GM18519 (cell line): ENCODE data around the gene SPG11.
A peak's percentile ranks its signal among the peaks of the same experiment; 100 is the strongest.
"Not testable (repeated sequence)": the region's sequence is repeated elsewhere in the genome, so short reads cannot be mapped to it uniquely, and the experiment has no call there.

Experiments used
- ATAC-seq: cut with Tn5 transposase; IDR thresholded peaks from one replicate; pipeline ENCODE4 v1.9.1; 2021; ENCODE audit warnings: mild to moderate bottlenecking, moderate library complexity; ENCODE audit not compliant: unreplicated experiment, low FRiP score

SPG11 gene

DNA sequence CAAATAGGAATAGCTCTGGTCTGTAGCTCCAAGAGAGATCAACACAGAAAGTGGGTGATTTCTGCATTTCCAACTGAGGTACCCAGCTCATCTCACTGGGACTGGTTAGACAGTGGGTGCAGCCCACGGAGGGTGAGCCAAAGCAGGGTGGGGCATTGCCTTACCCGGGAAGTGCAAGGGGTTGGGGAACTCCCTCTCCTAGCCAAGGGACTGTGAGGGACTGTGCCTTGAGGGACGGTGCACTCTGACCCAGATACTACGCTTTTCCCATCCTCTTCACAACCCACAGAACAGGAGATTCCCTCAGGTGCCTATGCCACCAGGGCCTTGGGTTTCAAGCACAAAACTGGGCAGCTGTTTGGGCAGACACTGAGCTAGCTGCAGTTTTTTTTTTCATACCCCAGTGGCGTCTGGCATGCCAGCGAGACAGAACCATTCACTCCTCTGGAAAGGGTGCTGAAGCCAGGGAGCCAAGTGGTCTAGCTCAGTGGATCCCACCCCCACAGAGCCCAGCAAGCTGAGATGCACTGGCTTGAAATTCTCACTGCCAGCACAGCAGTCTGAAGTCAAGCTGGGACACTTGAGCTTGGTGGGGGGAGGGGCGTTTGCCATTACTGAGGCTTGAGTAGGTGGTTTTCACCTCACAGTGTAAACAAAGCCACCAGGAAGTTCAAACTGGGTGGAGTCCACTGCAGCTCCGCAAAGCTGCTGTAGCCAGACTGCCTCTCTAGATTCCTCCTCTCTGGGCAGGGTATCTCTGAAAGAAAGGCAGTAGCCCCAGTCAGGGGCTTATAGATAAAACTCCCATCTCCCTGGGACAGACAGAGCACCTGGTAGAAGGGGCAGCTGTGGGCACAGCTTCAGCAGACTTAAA lies 19.6 kb upstream of the SPG11 start:
- not testable (repeated sequence) for ATAC-seq

GRCh38 chr15:44682211-44682610 lies 18.7 kb upstream of the SPG11 start:
- ATAC-seq: no peak

- no peak for ATAC-seq
Measured at GRCh38 chr15:44676676-44677075, 13.2 kb upstream of the SPG11 start.

- ATAC-seq: no peak
Measured at GRCh38 chr15:44675911-44676310, 12.4 kb upstream of the SPG11 start.

DNA sequence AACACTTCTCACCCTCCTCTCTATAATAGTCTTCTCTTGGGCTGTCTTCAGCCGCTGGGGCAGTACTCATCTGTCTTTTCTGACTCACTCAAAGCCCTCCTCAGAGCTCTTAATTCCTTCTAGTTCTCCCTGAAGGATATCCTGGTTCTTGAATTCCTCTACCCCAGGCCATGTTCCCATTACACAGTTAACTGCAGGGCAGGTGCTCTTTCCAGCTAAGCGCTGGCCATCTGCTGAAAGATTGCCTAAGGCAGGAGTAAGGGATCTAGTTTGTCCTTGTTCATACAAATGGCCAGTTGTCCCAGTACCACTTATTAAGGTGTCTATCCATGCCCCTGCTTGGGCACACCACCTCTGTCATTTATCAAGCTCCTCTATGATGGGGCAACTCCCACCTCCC lies 10.2 kb upstream of the SPG11 start:
- ATAC-seq: no peak

- ATAC-seq: no peak
Measured at GRCh38 chr15:44670087-44670950, 6.9 kb upstream of the SPG11 start.

DNA sequence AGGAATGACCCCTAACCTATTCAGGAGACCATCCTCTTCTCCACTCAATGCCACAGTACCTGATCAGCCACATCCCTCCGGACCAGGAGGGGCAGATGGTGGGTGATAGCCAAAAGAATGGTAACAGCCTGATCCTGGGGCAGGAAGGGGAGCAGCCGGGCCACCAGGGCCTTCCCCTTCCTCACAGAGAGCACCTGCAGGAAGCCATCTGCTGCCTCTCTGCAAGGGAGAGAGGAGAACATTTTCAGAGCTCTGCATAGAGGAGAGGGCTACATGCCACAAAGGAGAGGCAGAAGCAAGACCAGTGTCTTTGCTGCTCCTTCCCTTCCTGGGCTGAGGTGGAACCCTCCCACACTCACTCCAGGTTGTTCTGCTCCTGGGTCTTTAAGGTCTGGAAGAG lies 5.5 kb upstream of the SPG11 start:
- ATAC-seq: no peak

DNA sequence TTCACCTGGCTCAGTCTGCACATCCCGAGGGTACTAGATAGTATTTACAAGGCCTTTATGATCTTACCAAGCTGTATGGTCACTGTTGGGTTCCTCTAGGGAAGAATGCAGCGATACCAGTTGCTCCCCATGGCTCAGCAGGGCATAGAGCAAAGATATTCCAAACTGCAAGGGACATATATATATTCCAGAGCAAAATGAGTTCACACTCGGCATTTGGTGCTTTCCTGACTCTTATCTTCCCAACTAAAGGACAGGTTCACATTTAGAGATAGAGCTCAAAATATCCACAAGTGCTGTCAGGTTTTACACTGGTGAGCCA lies 3.5 kb upstream of the SPG11 start:
- no peak for ATAC-seq

DNA sequence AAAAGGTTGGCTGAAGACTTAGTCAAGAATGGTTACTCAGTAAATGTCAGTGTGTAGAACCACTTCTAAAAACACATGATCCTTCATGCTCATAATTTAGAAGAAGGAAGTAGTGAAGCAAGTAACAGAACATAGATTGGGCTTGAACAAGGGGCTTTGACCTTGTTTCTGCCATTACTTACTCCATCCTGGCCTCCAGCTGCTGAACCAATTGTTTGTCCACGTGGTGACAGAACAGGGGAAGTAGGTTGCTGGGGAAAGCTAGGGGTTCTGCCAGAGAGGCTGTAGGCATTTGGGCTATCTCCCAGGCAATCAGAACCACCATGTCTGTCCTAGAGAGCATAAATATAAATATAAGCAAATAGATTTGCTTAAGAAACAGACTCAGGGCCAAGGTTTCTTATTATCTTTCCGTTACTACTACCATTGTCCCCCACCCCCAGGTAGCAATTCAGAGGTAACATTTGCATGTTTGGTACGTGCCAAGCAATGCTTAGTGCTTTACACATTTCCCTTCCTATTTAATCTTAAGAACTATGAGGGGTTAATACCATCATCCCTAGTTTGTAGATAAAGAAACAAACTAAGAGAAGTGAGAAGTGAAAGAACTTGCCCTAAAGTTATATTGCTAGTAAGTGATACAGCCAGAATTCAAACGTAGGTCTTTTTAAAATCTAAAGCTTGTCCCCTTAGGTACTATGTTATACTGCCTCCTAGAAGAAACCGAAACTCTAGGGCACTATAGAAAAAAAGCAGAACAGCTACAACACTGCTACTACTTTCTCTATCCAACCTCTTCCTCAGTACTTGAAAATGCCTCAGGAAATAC lies 3.0 kb upstream of the SPG11 start:
- ATAC-seq: no peak

DNA sequence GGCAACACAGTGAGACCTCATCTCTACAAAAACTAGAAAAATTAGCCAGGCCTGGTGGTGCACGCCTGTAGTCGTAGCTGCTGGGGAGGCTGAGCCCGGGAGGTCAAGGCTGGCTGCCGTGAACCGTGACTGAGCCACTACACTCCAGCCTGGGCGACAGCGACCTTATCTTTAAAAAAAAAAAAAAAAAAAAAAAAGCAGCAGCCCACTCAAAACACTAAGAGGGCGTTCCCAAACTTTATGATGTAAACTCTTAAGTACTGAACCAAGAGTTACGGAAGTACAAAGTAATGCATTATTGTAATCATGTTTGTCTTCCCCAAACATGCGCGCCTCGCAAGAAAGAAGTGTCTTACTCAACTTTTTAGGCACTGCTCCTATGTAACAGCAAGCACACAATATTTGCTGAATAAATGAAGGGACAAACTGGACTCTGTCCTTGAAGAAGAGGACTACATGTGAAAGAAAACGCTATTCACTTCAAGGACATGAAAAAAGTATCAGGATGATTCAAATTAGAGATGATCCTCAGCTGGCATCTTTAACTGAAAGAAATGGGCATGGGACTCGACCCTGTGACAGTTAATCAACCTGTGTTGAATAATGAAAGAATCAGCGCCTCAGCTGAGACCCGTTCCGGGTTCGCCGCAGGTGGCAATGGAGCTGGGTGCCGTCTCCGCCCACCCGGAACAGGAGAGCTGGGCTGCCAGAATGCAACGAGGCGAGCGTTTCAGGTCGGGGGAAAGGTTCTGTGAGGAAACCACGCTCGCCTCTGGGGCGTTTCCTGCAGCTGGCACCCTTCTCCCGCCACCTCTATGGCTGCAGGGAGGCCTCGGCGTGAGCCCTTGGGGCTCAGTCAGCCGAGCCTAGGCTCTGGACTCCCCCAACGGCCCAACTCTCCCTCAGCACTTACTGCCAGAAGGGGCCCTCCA lies 718 bp downstream of the SPG11 start:
- peak; percentile 35 for ATAC-seq

- no peak for ATAC-seq
Measured at GRCh38 chr15:44661576-44661975, 1.9 kb downstream of the SPG11 start.

DNA sequence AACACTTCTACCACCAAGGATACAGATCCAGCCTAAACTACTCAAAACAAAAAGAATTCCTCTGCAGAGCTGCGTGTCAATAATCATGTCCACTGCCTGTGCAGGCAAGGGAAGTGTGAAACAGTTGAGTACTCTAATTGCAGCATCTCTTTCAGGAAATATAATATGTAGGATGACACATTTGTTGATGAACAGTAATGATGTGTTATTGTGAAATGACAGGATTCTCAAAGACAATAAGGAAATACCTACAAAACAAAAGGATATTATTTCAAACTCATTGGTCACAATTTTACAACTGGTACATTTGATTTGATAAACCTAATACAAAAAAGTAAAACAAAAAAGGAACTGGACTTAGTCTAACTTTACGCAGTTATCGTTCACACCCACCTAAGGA lies 4.4 kb downstream of the SPG11 start:
- no peak for ATAC-seq

DNA sequence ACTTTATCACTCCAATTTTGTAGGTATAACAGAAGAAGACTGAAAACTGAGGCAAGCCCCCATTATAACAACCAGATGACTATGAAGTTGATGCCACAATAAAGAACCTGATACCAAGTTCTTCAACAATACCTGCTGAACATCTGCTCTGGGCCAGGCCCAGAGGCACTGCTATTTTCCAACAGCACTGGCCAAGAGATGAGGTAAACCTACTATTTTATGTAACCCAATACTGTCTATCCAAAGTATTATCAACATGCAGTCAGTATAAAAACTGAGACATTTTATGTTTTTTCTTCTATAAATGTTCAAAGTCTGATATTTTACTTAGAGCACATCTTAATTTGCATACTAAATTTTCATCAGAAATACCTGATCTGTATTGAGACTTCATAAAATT lies 6.1 kb downstream of the SPG11 start:
- no peak for ATAC-seq

DNA sequence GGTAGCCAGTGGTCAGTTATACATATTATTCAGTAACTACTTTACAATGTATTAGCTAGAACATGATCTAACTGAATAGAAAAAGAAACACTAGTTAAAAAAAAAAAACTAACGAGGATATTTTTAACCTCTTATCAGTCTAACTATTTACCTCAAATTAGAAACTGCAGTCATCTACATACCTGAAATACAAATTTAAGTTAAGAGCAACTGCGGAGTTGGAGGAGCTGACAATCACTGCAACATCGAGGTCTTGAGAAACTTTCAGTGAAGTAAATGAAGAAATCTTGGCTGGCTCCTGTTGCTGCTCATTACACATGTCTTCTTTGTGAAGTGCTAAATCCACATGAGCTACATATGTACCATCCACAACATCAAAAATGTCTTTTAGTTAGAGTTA lies 6.5 kb downstream of the SPG11 start:
- ATAC-seq: no peak

DNA sequence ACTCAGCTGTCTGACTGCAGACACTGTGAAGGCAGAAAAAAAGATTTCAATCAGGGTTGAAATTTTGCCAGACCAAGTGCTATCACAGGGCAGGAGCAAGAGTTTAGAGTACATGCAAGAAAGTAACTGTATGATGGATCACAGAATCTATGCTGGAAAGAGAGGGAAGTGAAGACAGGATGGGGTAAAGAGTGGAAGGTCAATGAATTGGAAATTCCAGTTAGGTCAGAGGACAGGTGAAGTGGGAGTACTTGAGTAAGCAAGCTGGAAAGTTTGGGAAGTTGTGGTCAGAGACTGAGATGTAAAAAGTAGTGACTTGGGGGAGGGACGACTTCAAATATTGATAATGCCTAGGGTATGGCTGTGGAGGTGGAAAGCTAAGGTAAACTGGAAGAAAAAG lies 7.2 kb downstream of the SPG11 start:
- ATAC-seq: no peak

- no peak for ATAC-seq
Measured at GRCh38 chr15:44654858-44655257, 8.6 kb downstream of the SPG11 start.

DNA sequence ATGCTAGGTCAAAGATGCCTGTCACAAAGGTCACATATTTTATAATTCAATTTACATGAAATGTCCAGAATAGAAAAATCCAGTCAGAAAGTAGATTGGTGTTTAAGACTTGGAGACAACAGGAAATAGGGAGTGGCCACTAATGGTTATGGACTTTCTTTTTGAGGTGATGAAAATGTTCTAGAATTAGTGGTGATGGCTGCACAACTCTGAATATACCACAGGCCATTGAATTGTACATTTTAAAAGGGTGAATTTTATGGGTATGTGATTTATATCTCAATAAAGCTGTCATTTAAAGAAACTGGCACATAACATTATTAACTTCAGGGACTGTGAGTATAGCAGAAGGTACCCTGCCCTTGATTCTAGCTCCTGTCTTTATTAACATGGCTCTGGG lies 15.8 kb downstream of the SPG11 start:
- no peak for ATAC-seq

DNA sequence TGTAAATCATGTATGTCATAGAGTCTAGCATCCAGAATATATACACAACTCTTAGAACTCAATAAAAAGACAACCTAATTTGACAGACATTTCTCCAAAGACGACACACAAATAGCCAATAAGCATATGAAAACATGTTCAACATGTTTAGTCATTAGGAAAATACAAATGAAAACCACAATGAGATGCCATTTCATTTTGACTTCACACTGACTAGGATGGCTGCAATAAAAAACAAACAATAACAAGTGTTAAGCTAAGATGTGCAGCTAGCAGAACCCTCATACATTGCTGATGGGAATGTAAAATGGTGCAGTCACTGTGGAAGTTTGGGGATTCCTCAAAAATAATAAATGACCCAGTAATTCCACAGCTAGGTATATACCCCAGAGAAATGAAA lies 16.4 kb downstream of the SPG11 start:
- ATAC-seq: no peak

- no peak for ATAC-seq
Measured at GRCh38 chr15:44646460-44646859, 17.0 kb downstream of the SPG11 start.

- no peak for ATAC-seq
Measured at GRCh38 chr15:44641651-44642050, 21.8 kb downstream of the SPG11 start.
